Keratinocyte (primary cell): ENCODE measurements around the gene NYAP2. TPM values are rescaled to one million over a fixed set of nuclear protein-coding genes. Genes with fewer than 3 reads are reported as not detected.

Source experiments
- DNase-seq: peaks from one replicate; pipeline ENCODE4 v3.0.0-alpha.2; 2011; ENCODE audit warnings: low read depth, missing footprints, low spot score
- FAIRE-seq: peaks from 2 replicates; lab custom pipeline; 2011; peaks lifted over from hg19 to GRCh38; lab: Jason Lieb, UNC
- H2AFZ ChIP-seq: 2 replicates; pipeline ENCODE4 v1.6.0; 2012; ENCODE audit warnings: low read length, control low read depth, inconsistent platforms; ENCODE audit not compliant: control insufficient read depth
- H3K27ac ChIP-seq: 2 replicates; pipeline ENCODE4 v1.5.1; 2011; ENCODE audit warnings: low read length; ENCODE audit not compliant: control insufficient read depth, insufficient read depth
- H3K27me3 ChIP-seq: 3 replicates; pipeline ENCODE4 v1.6.0; 2011; ENCODE audit warnings: low read length; ENCODE audit not compliant: control insufficient read depth, insufficient read depth; ENCODE audit errors: extremely low read depth
- H3K36me3 ChIP-seq, 2 experiments: 2 replicates in 1 of 2; 3 replicates in 1 of 2; pipeline ENCODE4 v1.5.1; 2011; ENCODE audit warnings: low read length in 2 of 2, mild to moderate bottlenecking in 1 of 2; ENCODE audit not compliant: control insufficient read depth in 2 of 2, insufficient read depth in 2 of 2; ENCODE audit errors: extremely low read depth in 1 of 2
- H3K4me1 ChIP-seq: 3 replicates; pipeline ENCODE4 v1.5.1; 2011; ENCODE audit warnings: low read length; ENCODE audit not compliant: control insufficient read depth, insufficient read depth; ENCODE audit errors: extremely low read depth
- H3K4me2 ChIP-seq: 3 replicates; pipeline ENCODE4 v1.6.0; 2011; ENCODE audit warnings: low read depth, low read length; ENCODE audit not compliant: control insufficient read depth, insufficient read depth; ENCODE audit errors: extremely low read depth
- H3K4me3 ChIP-seq, 3 experiments: fragments of 200-600 bp in 1 of 3; sonication (generic) in 1 of 3; 2 replicates in 2 of 3; 3 replicates in 1 of 3; pipeline ENCODE4 v1.5.1; 2011 to 2016; ENCODE audit warnings: low read length in 3 of 3, mild to moderate bottlenecking in 3 of 3, control low read depth in 2 of 3, inconsistent platforms in 1 of 3, low read depth in 1 of 3, mixed read lengths in 1 of 3, mixed run types in 1 of 3, moderate library complexity in 1 of 3; ENCODE audit not compliant: control insufficient read depth in 2 of 3, insufficient read depth in 2 of 3; ENCODE audit errors: extremely low read depth in 1 of 3
- H3K79me2 ChIP-seq: 2 replicates; pipeline ENCODE4 v1.6.0; 2012; ENCODE audit warnings: low read length; ENCODE audit not compliant: control insufficient read depth, insufficient read depth
- H3K9ac ChIP-seq: 3 replicates; pipeline ENCODE4 v1.6.0; 2011; ENCODE audit warnings: low read length; ENCODE audit not compliant: control insufficient read depth, insufficient read depth; ENCODE audit errors: extremely low read depth
- H3K9me1 ChIP-seq: 3 replicates; pipeline ENCODE4 v1.6.0; 2011; ENCODE audit warnings: low read length; ENCODE audit not compliant: control insufficient read depth, insufficient read depth; ENCODE audit errors: extremely low read depth
- H3K9me3 ChIP-seq: 2 replicates; pipeline ENCODE4 v1.5.1; 2012; ENCODE audit warnings: low read depth, low read length; ENCODE audit not compliant: control insufficient read depth
- H4K20me1 ChIP-seq: 3 replicates; pipeline ENCODE4 v1.6.0; 2011; ENCODE audit warnings: low read length; ENCODE audit not compliant: control insufficient read depth, insufficient read depth; ENCODE audit errors: extremely low read depth
- EZH2 ChIP-seq: IDR thresholded peaks from one replicate; pipeline ENCODE4 v1.6.1; 2012; ENCODE audit warnings: inconsistent platforms, mild to moderate bottlenecking, low read length, moderate library complexity
- dilution Hi-C: fragments of 300-500 bp; cut with MboI; formaldehyde crosslinking; loops from one replicate; pipeline ENCODE4 v1.7.0; 2020; ENCODE audit warnings: low sequenced_read_pairs; ENCODE audit not compliant: extremely low pct_ligation_motif_present
- polyA plus RNA-seq, 5 experiments: library from polyadenylated mRNA; depleted of rRNA in 3 of 5; stranded (reverse) in 3 of 5; stranded (forward) in 1 of 5; unstranded in 1 of 5; fragments of >200 nt; gene quantifications; 1 replicate in 1 of 5; 2 replicates in 3 of 5; 3 replicates in 1 of 5; pipeline versions ENCODE4 v1.2.1 to v1.2.3, GENCODE V29; 2011 to 2012; ENCODE audit warnings: missing spikeins in 2 of 5, low read depth in 1 of 5, low replicate concordance in 1 of 5
- TF ChIP-seq, protein P1 (sequence below), 3 experiments: IDR thresholded peaks in 1 of 3; conservative IDR thresholded peaks in 1 of 3; optimal IDR thresholded peaks in 1 of 3; 2 replicates in 2 of 3; 3 replicates in 1 of 3; pipeline versions ENCODE3 to v1.5.1; 2011; ENCODE audit warnings: low read length in 3 of 3, mild to moderate bottlenecking in 3 of 3, moderate library complexity in 2 of 3, control low read depth in 1 of 3, inconsistent platforms in 1 of 3; ENCODE audit not compliant: insufficient read depth in 2 of 3; ENCODE audit errors: extremely low read depth in 1 of 3

Gene NYAP2
- polyA plus RNA-seq, 1 donor (not counting 4 experiments of a cell fraction or from before 2014, with no cell fraction given) = not detected

DNA sequence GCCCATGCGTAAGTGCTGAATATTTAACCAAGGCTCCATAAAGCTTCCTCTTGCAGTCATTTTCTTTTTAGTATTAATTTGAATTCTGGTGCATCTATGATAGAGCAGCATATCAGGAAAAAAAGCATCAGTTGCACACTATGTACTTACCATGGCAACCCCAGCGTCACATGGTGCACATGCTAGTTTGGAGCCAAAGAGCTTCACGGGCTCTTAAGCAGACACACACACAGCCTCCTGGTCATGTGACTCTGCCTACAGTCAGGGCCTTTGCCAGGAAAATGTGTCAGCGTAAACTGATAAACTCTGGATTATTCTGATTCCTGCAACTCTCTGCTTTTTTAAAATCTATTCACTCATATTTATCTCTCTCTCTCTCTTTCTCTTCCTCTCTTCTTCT is 30.2 kb downstream of the NYAP2 start:
- DNase-seq = no peak

DNA sequence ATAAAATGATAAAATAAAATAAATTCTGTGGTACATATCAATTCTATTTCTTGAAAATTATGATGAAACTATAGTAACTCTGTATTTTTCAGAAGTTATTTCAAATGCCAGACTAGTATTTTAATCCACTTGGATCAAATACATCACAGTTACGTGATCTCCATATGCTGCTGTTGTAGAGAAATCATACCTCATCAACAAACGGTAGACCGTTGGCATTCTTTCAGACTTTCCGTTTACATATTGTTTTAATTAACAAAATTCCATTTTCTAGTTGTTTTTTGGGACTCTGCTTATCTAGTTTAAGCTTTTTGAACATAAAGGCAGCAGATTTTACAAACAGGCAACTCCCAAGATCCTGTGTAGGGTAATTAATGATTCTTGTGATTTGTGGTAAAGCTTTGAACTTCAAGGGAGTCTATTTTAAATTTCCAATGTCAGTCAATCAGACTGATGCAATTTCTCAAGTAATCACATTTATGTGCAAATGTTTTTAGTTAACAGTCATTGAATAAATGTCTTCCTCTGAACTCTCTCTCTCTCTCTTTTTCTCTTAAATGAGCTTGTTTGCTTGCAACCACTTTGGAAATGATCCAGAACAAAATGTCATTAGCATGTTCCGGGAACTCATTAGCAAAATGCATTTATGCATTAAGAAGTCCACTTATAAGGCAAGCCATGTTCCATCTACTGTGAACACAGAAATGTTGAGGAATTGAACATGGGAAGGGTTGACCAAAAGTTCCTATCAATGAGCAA is 31.8 kb downstream of the NYAP2 start:
- no peaks in the 10 kb centered on the region for H3K36me3 ChIP-seq
- dilution Hi-C loops = no loop called here
- H3K27me3 ChIP-seq = no peaks in the 10 kb centered on the region
- H3K79me2 ChIP-seq = no peaks in the 10 kb centered on the region
- no peak overlapping the region for H3K9ac ChIP-seq
- no peaks in the 10 kb centered on the region for H3K9me3 ChIP-seq
- no peak overlapping the region for H2AFZ ChIP-seq
- no peaks in the 10 kb centered on the region for H3K4me1 ChIP-seq
- no peak for DNase-seq
- H3K4me2 ChIP-seq = no peak overlapping the region
- H4K20me1 ChIP-seq = no peaks in the 10 kb centered on the region
- H3K4me3 ChIP-seq = no peak overlapping the region
- no peak for TF ChIP-seq EZH2
- TF ChIP-seq, protein P1, sequence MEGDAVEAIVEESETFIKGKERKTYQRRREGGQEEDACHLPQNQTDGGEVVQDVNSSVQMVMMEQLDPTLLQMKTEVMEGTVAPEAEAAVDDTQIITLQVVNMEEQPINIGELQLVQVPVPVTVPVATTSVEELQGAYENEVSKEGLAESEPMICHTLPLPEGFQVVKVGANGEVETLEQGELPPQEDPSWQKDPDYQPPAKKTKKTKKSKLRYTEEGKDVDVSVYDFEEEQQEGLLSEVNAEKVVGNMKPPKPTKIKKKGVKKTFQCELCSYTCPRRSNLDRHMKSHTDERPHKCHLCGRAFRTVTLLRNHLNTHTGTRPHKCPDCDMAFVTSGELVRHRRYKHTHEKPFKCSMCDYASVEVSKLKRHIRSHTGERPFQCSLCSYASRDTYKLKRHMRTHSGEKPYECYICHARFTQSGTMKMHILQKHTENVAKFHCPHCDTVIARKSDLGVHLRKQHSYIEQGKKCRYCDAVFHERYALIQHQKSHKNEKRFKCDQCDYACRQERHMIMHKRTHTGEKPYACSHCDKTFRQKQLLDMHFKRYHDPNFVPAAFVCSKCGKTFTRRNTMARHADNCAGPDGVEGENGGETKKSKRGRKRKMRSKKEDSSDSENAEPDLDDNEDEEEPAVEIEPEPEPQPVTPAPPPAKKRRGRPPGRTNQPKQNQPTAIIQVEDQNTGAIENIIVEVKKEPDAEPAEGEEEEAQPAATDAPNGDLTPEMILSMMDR (optimal IDR thresholded peaks at IDR 0.05 in 1 of 3, IDR thresholded peaks at IDR 0.05 in 1 of 3, conservative IDR thresholded peaks at IDR 0.05 in 1 of 3; ENCODE audit: extremely low read depth in 1 of 3, insufficient read depth in 2 of 3, low read length in 3 of 3) = no peak
- no peak overlapping the region for H3K27ac ChIP-seq
- H3K9me1 ChIP-seq = no peaks in the 10 kb centered on the region
- no peak for FAIRE-seq

More for the DNA sequence above, 30.2 kb downstream of the NYAP2 start:
- dilution Hi-C loops = no loop called here
- Histone ChIP-seq H2AFZ (no peak overlapping the region), H3K4me2 (no peak overlapping the region), H3K27me3 (no peaks in the 10 kb centered on the region), H3K4me3 (no peak overlapping the region), H3K36me3 (no peaks in the 10 kb centered on the region), H3K79me2 (no peaks in the 10 kb centered on the region), H3K9me3 (no peaks in the 10 kb centered on the region), H3K27ac (no peak overlapping the region), H3K4me1 (no peaks in the 10 kb centered on the region), H3K9ac (no peak overlapping the region), H4K20me1 (no peaks in the 10 kb centered on the region), H3K9me1 (no peaks in the 10 kb centered on the region)
- TF ChIP-seq, protein P1 (optimal IDR thresholded peaks at IDR 0.05 in 1 of 3, IDR thresholded peaks at IDR 0.05 in 1 of 3, conservative IDR thresholded peaks at IDR 0.05 in 1 of 3; ENCODE audit: extremely low read depth in 1 of 3, insufficient read depth in 2 of 3, low read length in 3 of 3) = no peak
- no peak for TF ChIP-seq EZH2
- FAIRE-seq = no peak
